Testis (tissue), 3 donors: ENCODE measurements around the gene FFAR4. TPM values are rescaled to one million over a fixed set of nuclear protein-coding genes. Genes with fewer than 3 reads are reported as not detected.
A peak's percentile ranks its signal among the peaks of the same experiment; 100 is the strongest.

Source experiments
- DNase-seq: peaks from one replicate; pipeline ENCODE4 v3.0.0-alpha.2; 2019
- H3K27ac ChIP-seq, 2 donors: fragments of 200-600 bp; sonication (generic); one replicate each; pipeline ENCODE4 v1.5.1; 2019
- H3K27me3 ChIP-seq: fragments of 200-600 bp; sonication (generic); one replicate; pipeline ENCODE4 v1.5.1; 2019
- H3K36me3 ChIP-seq: fragments of 200-600 bp; sonication (generic); one replicate; pipeline ENCODE4 v1.5.1; 2017; ENCODE audit warnings: low read depth; ENCODE audit errors: missing control alignments
- H3K4me1 ChIP-seq: fragments of 200-600 bp; sonication (generic); one replicate; pipeline ENCODE4 v1.5.1; 2019
- H3K4me3 ChIP-seq, 2 donors: fragments of 200-600 bp; sonication (generic); one replicate each; pipeline ENCODE4 v1.5.1; 2017 to 2019
- H3K9me3 ChIP-seq: fragments of 200-600 bp; sonication (generic); one replicate; pipeline ENCODE4 v1.5.1; 2017
- POLR2A ChIP-seq: fragments of 450-650 bp; IDR thresholded peaks from one replicate; pipeline ENCODE4 v1.6.1; 2017; ENCODE audit warnings: antibody characterized with exemption, mild to moderate bottlenecking, moderate library complexity
- WGBS, 2 donors: methylation state at CpG; one replicate each; pipeline ENCODE4 v1.1.5; 2018; 5-methylcytosine and 5-hydroxymethylcytosine counted together
- intact Hi-C: fragments of 100-400 bp; cut with DNase I; formaldehyde crosslinking; loops from one replicate; pipeline ENCODE4 v1.15.1; 2023; ENCODE audit warnings: low total_unique reads
- polyA plus RNA-seq: library from polyadenylated mRNA; stranded (reverse); fragments of 350-450 nt; fragmentation: Illumina TruSeq; extraction: RNeasy Lipid Tissue Mini Kit (QIAGEN cat#74804); gene quantifications from one replicate; pipeline ENCODE4 v1.2.3, GENCODE V29; 2014; ENCODE audit warnings: low read depth, low replicate concordance; ENCODE audit not compliant: insufficient read depth
- total RNA-seq, 2 donors: library from RNA; depleted of rRNA; stranded (reverse); fragments of >200 nt; gene quantifications; one replicate each; pipeline ENCODE4 v1.2.3, GENCODE V29; 2016
- TF ChIP-seq, protein P1 (sequence below), 3 experiments: fragments of 450-650 bp in 2 of 3; fragments of 200-600 bp in 1 of 3; sonication (generic) in 1 of 3; IDR thresholded peaks; one replicate each; pipeline ENCODE4 v1.5.1; 2016 to 2019; ENCODE audit warnings: antibody characterized with exemption in 3 of 3, mild to moderate bottlenecking in 2 of 3, moderate library complexity in 1 of 3

Gene FFAR4
- total and polyA plus RNA-seq, 3 donors from 2014 or later = 0.12 to 1.3 (median 0.55) TPM

DNA sequence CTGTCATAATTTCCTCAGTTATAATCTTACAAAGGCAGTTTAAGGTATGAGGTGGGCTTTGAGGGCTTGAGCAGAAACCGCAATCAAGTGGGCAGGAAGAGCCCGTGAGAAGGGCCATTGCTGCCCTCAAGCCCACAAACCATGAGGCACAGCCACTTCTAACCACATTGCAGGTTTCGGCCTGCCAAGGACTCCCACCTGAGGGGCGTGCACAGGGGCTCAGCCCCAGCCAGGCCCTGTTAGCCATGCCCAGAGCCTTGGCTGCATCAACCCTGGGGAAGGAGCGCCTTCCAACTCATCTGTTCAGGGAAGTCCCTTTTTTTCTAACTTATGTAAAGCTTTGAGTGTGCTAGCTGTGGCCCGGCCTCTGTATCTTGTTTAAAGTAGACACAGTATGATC is 5.9 kb upstream of the FFAR4 start:
- H3K27ac ChIP-seq = no peak overlapping the region
- DNase-seq = no peak
- WGBS, 2 donors = 94 to 95% methylated on average over 5 to 6 of the region's 6 CpGs
- H3K4me1 ChIP-seq = no peaks in the 10 kb centered on the region
- H3K27me3 ChIP-seq = no peaks in the 10 kb centered on the region
- no peak for TF ChIP-seq POLR2A
- TF ChIP-seq, protein P1, sequence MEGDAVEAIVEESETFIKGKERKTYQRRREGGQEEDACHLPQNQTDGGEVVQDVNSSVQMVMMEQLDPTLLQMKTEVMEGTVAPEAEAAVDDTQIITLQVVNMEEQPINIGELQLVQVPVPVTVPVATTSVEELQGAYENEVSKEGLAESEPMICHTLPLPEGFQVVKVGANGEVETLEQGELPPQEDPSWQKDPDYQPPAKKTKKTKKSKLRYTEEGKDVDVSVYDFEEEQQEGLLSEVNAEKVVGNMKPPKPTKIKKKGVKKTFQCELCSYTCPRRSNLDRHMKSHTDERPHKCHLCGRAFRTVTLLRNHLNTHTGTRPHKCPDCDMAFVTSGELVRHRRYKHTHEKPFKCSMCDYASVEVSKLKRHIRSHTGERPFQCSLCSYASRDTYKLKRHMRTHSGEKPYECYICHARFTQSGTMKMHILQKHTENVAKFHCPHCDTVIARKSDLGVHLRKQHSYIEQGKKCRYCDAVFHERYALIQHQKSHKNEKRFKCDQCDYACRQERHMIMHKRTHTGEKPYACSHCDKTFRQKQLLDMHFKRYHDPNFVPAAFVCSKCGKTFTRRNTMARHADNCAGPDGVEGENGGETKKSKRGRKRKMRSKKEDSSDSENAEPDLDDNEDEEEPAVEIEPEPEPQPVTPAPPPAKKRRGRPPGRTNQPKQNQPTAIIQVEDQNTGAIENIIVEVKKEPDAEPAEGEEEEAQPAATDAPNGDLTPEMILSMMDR (IDR thresholded peaks at IDR 0.05) = no peak
- intact Hi-C loops = no loop called here
- no peaks in the 10 kb centered on the region for H3K36me3 ChIP-seq
- no peak overlapping the region for H3K4me3 ChIP-seq
- no peaks in the 10 kb centered on the region for H3K9me3 ChIP-seq

DNA sequence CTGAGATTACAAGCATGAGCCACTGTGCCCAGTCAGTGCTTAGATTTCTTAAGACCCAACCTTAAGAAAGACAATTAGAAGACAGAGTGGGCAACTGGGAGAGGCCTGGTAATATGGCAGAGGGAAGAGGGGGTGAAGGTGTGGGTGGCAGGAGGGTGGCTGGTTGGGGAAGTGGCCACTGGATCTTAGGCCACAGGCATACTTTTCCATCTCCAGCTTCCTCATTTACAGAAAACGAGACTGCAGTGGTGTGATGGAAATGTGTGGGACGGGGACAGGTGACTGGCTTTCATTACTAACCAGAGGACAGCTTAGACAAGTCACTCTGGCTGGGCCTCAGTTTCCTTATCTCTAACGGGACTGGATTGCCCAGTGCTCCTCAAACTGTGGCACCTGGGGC is 1.0 kb upstream of the FFAR4 start:
- Histone ChIP-seq H3K27ac (no peak overlapping the region), H3K27me3 (no peaks in the 10 kb centered on the region), H3K4me1 (peaks cover 8% of the 10 kb centered on the region), H3K36me3 (no peaks in the 10 kb centered on the region), H3K9me3 (no peaks in the 10 kb centered on the region), H3K4me3 (no peak overlapping the region)
- WGBS, 2 donors = 70 to 79% methylated on average over 3 of the region's 3 CpGs
- intact Hi-C loops = no loop called here
- TF ChIP-seq, protein P1 (IDR thresholded peaks at IDR 0.05) = no peak
- no peak for TF ChIP-seq POLR2A
- no peak for DNase-seq

DNA sequence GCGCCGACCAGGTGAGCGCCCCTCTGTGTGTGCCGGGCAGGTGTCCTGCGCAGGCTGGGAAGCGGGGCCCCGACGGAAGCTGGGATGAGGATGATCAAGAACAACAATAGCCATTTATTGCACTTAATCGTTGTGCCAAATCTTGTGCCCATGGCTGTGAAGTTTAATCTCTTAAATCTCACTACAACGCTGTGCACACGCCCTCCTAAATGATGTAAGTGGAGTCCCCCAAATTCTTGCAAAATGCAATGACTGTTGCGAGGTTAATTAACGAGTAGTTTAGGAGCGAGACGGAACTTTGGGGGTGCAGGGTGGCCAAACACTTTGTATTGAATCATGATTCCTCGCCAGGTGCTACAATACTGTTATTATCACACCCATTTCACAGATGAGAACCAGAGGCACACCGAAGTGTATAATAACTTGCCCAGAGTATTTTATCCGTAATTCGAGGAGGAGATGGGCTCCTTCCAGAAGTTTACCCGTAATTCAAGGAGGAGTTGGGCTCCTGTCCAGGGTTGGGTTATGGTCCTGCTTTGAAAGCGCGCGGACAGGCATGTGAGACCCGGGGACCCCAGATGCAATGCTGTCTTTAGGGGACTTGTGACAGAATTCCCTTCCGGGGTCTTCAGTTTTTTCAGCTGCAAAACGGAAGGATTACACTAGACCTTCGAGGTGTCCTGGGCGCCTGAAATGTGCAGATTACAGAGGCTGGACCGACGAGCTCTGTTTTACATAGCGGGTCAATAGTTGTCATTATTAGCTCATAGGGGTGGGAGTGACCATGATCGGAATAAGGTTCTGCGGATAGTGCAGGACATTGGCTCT is 1.0 kb downstream of the FFAR4 start:
- H3K36me3 ChIP-seq = no peaks in the 10 kb centered on the region
- no peaks in the 10 kb centered on the region for H3K27me3 ChIP-seq
- peak overlapping the region; percentile 12 to 34 for H3K4me3 ChIP-seq
- WGBS, 2 donors = 6 to 10% methylated on average over 24 to 32 of the region's 33 CpGs
- no peaks in the 10 kb centered on the region for H3K9me3 ChIP-seq
- no peak for DNase-seq
- peaks cover 8% of the 10 kb centered on the region for H3K4me1 ChIP-seq
- TF ChIP-seq POLR2A = no peak
- TF ChIP-seq, protein P1 (IDR thresholded peaks at IDR 0.05) = no peak
- no peak overlapping the region for H3K27ac ChIP-seq
- intact Hi-C loops = no loop called here

DNA sequence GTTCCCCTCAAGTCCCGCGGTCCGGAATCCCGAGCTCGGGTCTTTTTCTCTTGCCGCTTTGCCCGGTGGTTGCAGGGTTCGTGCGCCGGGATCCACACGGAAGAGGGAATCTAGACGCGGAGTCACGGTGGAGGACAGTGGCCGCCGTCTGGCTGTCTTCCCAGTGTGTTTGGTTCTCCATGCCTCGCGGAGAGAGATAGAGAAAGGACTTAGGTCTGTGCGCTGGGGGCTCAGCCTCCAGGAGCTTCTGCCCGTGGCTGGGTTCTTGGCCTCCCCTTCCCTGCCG is 1.6 kb downstream of the FFAR4 start:
- Histone ChIP-seq H3K9me3 (no peaks in the 10 kb centered on the region), H3K4me1 (peaks cover 8% of the 10 kb centered on the region), H3K36me3 (no peaks in the 10 kb centered on the region), H3K27me3 (no peaks in the 10 kb centered on the region), H3K27ac (no peak overlapping the region), H3K4me3 (no peak overlapping the region)
- DNase-seq = no peak
- TF ChIP-seq POLR2A = no peak
- TF ChIP-seq, protein P1 (IDR thresholded peaks at IDR 0.05) = no peak
- WGBS, 2 donors = 0 to 3% methylated on average over 3 to 21 of the region's 21 CpGs
- intact Hi-C loops = no loop called here

DNA sequence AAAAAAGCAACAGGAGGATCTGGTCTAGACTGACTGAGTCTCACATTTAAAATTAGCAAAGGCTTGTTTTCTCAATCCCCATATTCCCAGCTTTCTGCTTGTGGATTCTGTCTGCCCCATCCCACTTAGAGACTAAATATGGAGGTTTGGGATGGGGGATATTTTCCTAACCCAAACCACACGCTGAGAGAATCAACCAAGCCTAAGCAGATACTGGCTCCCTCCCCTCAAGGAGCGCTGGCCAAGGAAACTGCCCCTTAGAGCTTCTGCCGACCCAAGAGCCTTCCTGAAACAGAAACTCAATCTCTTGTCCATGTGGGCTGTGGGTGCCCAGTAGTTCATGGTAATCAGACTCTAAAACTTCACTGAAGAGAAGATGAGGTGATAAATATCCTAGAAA is 3.9 kb downstream of the FFAR4 start:
- no peak overlapping the region for H3K27ac ChIP-seq
- DNase-seq = no peak
- H3K9me3 ChIP-seq = no peaks in the 10 kb centered on the region
- TF ChIP-seq, protein P1 (IDR thresholded peaks at IDR 0.05) = no peak
- no peak for TF ChIP-seq POLR2A
- 46% methylated on average over 3 of the region's 3 CpGs for WGBS, 2 donors
- H3K27me3 ChIP-seq = no peaks in the 10 kb centered on the region
- intact Hi-C loops = no loop called here
- no peak overlapping the region for H3K4me3 ChIP-seq
- peaks cover 8% of the 10 kb centered on the region for H3K4me1 ChIP-seq
- H3K36me3 ChIP-seq = no peaks in the 10 kb centered on the region
